Progenitor cell of endocrine pancreas (in vitro differentiated cells): Measurements from ENCODE around the gene ANAPC4. TPM values are rescaled to one million over a fixed set of nuclear protein-coding genes. Genes with fewer than 3 reads are reported as not detected.

Experiments
- DNase-seq: peaks from one replicate; pipeline ENCODE4 v3.0.0; 2021; ENCODE audit warnings: low spot score; ENCODE audit not compliant: unreplicated experiment
- H3K27ac Mint-ChIP-seq: 2 replicates; pipeline ENCODE4 v1.8.0; 2021; ENCODE audit warnings: mild to moderate bottlenecking, moderate library complexity, mixed read lengths
- H3K27me3 Mint-ChIP-seq: 2 replicates; pipeline ENCODE4 v1.8.0; 2021; ENCODE audit warnings: mixed read lengths
- H3K36me3 Mint-ChIP-seq: 2 replicates; pipeline ENCODE4 v1.8.0; 2022; ENCODE audit warnings: mixed read lengths; ENCODE audit not compliant: insufficient read depth
- H3K4me1 Mint-ChIP-seq: 2 replicates; pipeline ENCODE4 v1.8.0; 2021; ENCODE audit warnings: low read depth, mixed read lengths
- H3K4me3 Mint-ChIP-seq: 2 replicates; pipeline ENCODE4 v1.8.0; 2021; ENCODE audit warnings: low read depth, mild to moderate bottlenecking, moderate library complexity, mixed read lengths
- H3K9me3 Mint-ChIP-seq: 2 replicates; pipeline ENCODE4 v1.8.0; 2021; ENCODE audit warnings: low read depth, mixed read lengths
- CTCF ChIP-seq: fragments of 200-600 bp; sonication (generic); IDR thresholded peaks from one replicate; pipeline ENCODE4 v1.5.0; 2021; ENCODE audit warnings: antibody characterized with exemption, mild to moderate bottlenecking; ENCODE audit not compliant: unreplicated experiment
- total RNA-seq: library from RNA; stranded (reverse); gene quantifications from 2 replicates; pipeline ENCODE4 v1.2.1, GENCODE V29; 2021

Gene ANAPC4
- total RNA-seq, 1 donor from 2014 or later = 39.5 TPM

DNA sequence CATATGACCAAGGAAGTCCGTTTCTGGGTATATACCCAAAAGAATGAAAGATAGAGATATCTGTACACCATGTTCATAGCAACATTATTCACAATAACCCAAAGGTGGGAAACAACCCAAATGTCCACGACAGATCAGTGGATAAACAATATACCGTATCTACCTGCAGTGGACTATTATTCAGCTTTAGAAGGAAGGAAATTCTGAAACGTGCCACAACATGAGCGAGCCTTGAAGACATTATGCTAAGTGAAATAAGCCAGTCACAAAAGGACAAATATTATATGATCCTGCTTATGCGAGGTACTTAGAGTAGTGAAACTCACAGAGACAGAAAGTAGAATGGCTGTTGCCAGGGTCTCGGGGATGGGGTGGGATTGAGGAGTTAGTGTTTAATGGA lies 75.0 kb downstream of the ANAPC4 start:
- Mint-ChIP-seq H3K4me3 (no peak overlapping the region), H3K27ac (no peak overlapping the region), H3K9me3 (no peaks in the 10 kb centered on the region), H3K36me3 (no peaks in the 10 kb centered on the region), H3K27me3 (no peaks in the 10 kb centered on the region), H3K4me1 (peaks cover 10% of the 10 kb centered on the region)
- no peak for DNase-seq
- no peak for TF ChIP-seq CTCF

DNA sequence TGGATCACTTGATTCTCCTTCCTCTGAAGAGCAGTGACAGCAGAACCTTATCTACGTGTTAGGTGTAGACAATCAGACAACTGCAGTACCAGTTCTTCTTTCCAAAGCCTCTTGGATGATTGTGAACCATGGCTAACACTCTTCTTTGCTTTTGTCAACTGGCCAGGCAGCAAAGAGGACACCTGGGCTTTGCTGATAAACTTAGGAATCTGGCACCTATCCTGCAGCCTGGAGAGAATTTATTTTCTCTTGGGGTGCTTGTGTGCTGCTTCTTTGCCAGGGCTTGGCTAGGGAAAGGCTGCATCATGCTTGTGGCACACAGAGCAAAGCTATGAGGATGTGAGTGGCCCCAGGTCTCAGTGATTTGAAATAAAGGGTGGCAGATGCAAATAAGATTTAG lies 77.4 kb downstream of the ANAPC4 start:
- H3K4me3 Mint-ChIP-seq = no peak overlapping the region
- no peaks in the 10 kb centered on the region for H3K9me3 Mint-ChIP-seq
- peaks cover 8% of the 10 kb centered on the region for H3K4me1 Mint-ChIP-seq
- H3K27me3 Mint-ChIP-seq = no peaks in the 10 kb centered on the region
- no peaks in the 10 kb centered on the region for H3K36me3 Mint-ChIP-seq
- no peak for DNase-seq
- no peak for TF ChIP-seq CTCF
- H3K27ac Mint-ChIP-seq = no peak overlapping the region

DNA sequence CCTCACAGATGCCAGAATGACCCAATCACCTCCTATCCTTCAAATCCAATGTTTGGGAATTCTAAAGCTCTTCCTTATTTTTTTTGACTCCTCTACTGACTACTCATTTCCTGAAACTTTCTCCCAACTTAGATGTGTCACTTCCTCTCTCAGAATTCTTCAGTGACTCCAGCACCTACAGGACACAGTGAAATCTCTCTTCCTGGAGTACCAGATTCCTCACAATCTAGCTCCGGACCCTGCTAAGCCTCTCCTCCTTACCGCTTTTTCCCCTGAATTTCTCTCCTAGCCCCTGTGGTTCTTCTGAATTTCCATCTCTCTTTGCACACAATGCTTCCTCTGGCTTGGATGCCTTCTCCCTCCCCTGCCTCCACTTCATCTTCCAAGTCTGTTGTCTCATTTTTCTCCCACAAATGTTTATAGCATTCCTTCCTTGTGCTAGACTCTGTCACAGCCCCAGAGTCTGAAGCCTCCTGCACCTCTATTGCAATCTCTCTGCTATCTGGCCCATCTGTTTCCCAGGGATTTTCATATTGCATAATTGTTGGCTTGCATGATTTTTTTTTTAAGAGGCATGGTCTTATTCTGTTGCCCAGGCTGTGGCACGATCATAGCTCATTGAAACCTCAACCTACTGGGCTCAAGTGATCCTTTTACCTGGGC lies 80.1 kb downstream of the ANAPC4 start:
- Mint-ChIP-seq H3K4me3 (no peak overlapping the region), H3K36me3 (no peaks in the 10 kb centered on the region), H3K4me1 (peaks cover 8% of the 10 kb centered on the region), H3K9me3 (no peaks in the 10 kb centered on the region), H3K27ac (no peak overlapping the region), H3K27me3 (no peaks in the 10 kb centered on the region)
- TF ChIP-seq CTCF = no peak
- DNase-seq = no peak

- DNase-seq = no peak
- no peaks in the 10 kb centered on the region for H3K4me1 Mint-ChIP-seq
- no peaks in the 10 kb centered on the region for H3K36me3 Mint-ChIP-seq
- TF ChIP-seq CTCF = no peak
- no peaks in the 10 kb centered on the region for H3K9me3 Mint-ChIP-seq
- no peak overlapping the region for H3K4me3 Mint-ChIP-seq
- no peak overlapping the region for H3K27ac Mint-ChIP-seq
- no peaks in the 10 kb centered on the region for H3K27me3 Mint-ChIP-seq
These were observed 90.1 kb downstream of the ANAPC4 start for GRCh38 chr4:25466966-25467697.

DNA sequence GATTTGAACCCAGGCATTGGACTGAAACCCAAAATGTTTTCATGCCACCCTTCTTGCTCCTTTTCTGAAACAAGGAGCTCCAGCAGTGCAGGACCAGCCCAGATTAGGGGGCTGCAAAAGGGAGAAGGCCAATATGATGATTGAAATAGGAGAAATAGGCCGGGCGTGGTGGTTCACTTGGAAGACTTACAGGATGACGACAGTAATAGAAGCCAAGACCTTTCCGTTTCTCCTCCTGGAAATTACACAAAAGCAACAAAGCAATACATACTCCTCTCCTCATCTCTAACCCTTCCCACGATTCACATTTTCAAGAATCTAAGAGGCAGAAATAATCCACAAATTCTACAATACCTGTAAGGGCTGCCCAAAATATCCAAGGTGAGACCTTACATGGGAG lies 90.8 kb downstream of the ANAPC4 start:
- H3K36me3 Mint-ChIP-seq = no peaks in the 10 kb centered on the region
- TF ChIP-seq CTCF = no peak
- no peaks in the 10 kb centered on the region for H3K9me3 Mint-ChIP-seq
- no peak overlapping the region for H3K27ac Mint-ChIP-seq
- H3K4me1 Mint-ChIP-seq = no peaks in the 10 kb centered on the region
- H3K4me3 Mint-ChIP-seq = no peak overlapping the region
- H3K27me3 Mint-ChIP-seq = no peaks in the 10 kb centered on the region
- DNase-seq = no peak

Other genes with a start within 250 kb of the ANAPC4 start
- 8.8 and 10.2 TPM in 2 replicates for gene SEPSECS, start 216.8 kb upstream of the ANAPC4 start, total RNA-seq
- 13.7 and 13.9 TPM in 2 replicates for gene PI4K2B, start 143.2 kb upstream of the ANAPC4 start, total RNA-seq
- 12.1 and 12.7 TPM in 2 replicates for gene ZCCHC4, start 64.5 kb upstream of the ANAPC4 start, total RNA-seq